Uterus (tissue), 4 donors: Measurements from ENCODE around the gene YIF1A. TPM values are rescaled to one million over a fixed set of nuclear protein-coding genes. Genes with fewer than 3 reads are reported as not detected.

Source experiments
- DNase-seq, 2 donors: peaks; one replicate each; pipeline ENCODE4 v3.0.0-alpha.2; 2019 to 2020
- H3K27ac ChIP-seq, 2 donors: fragments of 200-600 bp; sonication (generic); 1 replicate in 1 of 2; 2 replicates in 1 of 2; pipeline ENCODE4 v1.5.1; 2016 to 2018
- H3K27me3 ChIP-seq, 2 donors: fragments of 200-600 bp; sonication (generic); one replicate each; pipeline ENCODE4 v1.5.1; 2018 to 2019; ENCODE audit warnings: control low read depth in 1 of 2
- H3K36me3 ChIP-seq, 2 donors: fragments of 200-600 bp; sonication (generic); one replicate each; pipeline ENCODE4 v1.5.1; 2019; ENCODE audit warnings: control low read depth in 1 of 2
- H3K4me1 ChIP-seq, 2 donors: fragments of 200-600 bp; sonication (generic); one replicate each; pipeline ENCODE4 v1.5.1; 2018 to 2019; ENCODE audit warnings: control low read depth in 1 of 2
- H3K4me3 ChIP-seq, 2 donors: fragments of 200-600 bp; sonication (generic); 1 replicate in 1 of 2; 2 replicates in 1 of 2; pipeline ENCODE4 v1.5.1; 2018 to 2019; ENCODE audit warnings: mild to moderate bottlenecking in 1 of 2
- H3K9me3 ChIP-seq, 2 donors: fragments of 200-600 bp; sonication (generic); one replicate each; pipeline ENCODE4 v1.5.1; 2019; ENCODE audit warnings: control low read depth in 1 of 2
- CTCF ChIP-seq, 4 experiments: fragments of 200-600 bp in 2 of 4; fragments of 450-650 bp in 2 of 4; sonication (generic) in 2 of 4; IDR thresholded peaks; one replicate each; pipeline ENCODE4 v1.5.1; 2016 to 2019; ENCODE audit warnings: antibody characterized with exemption in 4 of 4, mild to moderate bottlenecking in 2 of 4, moderate library complexity in 1 of 4
- POLR2A ChIP-seq, 2 donors: fragments of 450-650 bp; IDR thresholded peaks; one replicate each; pipeline ENCODE4 v1.6.1; 2016; ENCODE audit warnings: antibody characterized with exemption in 2 of 2, mild to moderate bottlenecking in 1 of 2, moderate library complexity in 1 of 2
- intact Hi-C: fragments of 100-400 bp; cut with DNase I; formaldehyde crosslinking; loops from one replicate; pipeline ENCODE4 v1.15.1; 2023; ENCODE audit warnings: low total_unique reads
- total RNA-seq, 4 donors: library from RNA; depleted of rRNA in 3 of 4; stranded (reverse); fragments of >200 nt in 3 of 4; gene quantifications; one replicate each; pipeline versions ENCODE4 v1.1.0 to v1.2.4, GENCODE V29; 2014 to 2023
- donor health status: DM: yes; HTN: yes; CAD: no.

YIF1A gene
- total RNA-seq, 4 donors from 2014 or later = 38.9 to 101 (median 79.1) TPM

- H3K4me3 ChIP-seq = no peak overlapping the region
- H3K27me3 ChIP-seq = no peaks in the 10 kb centered on the region
- H3K4me1 ChIP-seq = no peaks in the 10 kb centered on the region
- no peaks in the 10 kb centered on the region for H3K36me3 ChIP-seq
- H3K9me3 ChIP-seq = no peaks in the 10 kb centered on the region
- no peak overlapping the region for H3K27ac ChIP-seq
- TF ChIP-seq CTCF (IDR thresholded peaks at IDR 0.05) (no peak), POLR2A (IDR thresholded peaks at IDR 0.05) (no peak)
- intact Hi-C loops = no loop called here
- no peak for DNase-seq
Observed at GRCh38 chr11:66239511-66239910, 49.4 kb downstream of the YIF1A start.

GRCh38 chr11:66238786-66239413, 50.0 kb downstream of the YIF1A start:
- no peak for TF ChIP-seq CTCF (IDR thresholded peaks at IDR 0.05)
- no peak for TF ChIP-seq POLR2A (IDR thresholded peaks at IDR 0.05)

GRCh38 chr11:66237867-66238266, 51.1 kb downstream of the YIF1A start:
- intact Hi-C loops = no loop called here
- no peak overlapping the region for H3K27ac ChIP-seq
- H3K4me3 ChIP-seq = no peak overlapping the region
- no peaks in the 10 kb centered on the region for H3K4me1 ChIP-seq
- no peaks in the 10 kb centered on the region for H3K36me3 ChIP-seq
- H3K27me3 ChIP-seq = no peaks in the 10 kb centered on the region
- DNase-seq = no peak
- H3K9me3 ChIP-seq = no peaks in the 10 kb centered on the region
- TF ChIP-seq POLR2A (IDR thresholded peaks at IDR 0.05) (no peak), CTCF (IDR thresholded peaks at IDR 0.05) (no peak)

More at GRCh38 chr11:66238786-66239413, 50.0 kb downstream of the YIF1A start:
- Histone ChIP-seq H3K36me3 (no peaks in the 10 kb centered on the region), H3K4me1 (no peaks in the 10 kb centered on the region), H3K27ac (no peak overlapping the region), H3K4me3 (no peak overlapping the region), H3K27me3 (no peaks in the 10 kb centered on the region), H3K9me3 (no peaks in the 10 kb centered on the region)
- DNase-seq = no peak
- intact Hi-C loops = no loop called here

- DNase-seq = no peak
- H3K36me3 ChIP-seq = no peaks in the 10 kb centered on the region
- H3K27me3 ChIP-seq = no peaks in the 10 kb centered on the region
- no peaks in the 10 kb centered on the region for H3K9me3 ChIP-seq
- H3K4me1 ChIP-seq = no peaks in the 10 kb centered on the region
- H3K27ac ChIP-seq = no peak overlapping the region
- intact Hi-C loops = no loop called here
- TF ChIP-seq POLR2A (IDR thresholded peaks at IDR 0.05) (no peak), CTCF (IDR thresholded peaks at IDR 0.05) (no peak)
- no peak overlapping the region for H3K4me3 ChIP-seq
Observed at GRCh38 chr11:66235141-66235540, 53.8 kb downstream of the YIF1A start.

Other genes with a start within 250 kb of the YIF1A start
- gene GAL3ST3, start 240.0 kb downstream of the YIF1A start, total RNA-seq = 1 to 10 TPM in 2 of 4 donors, under 1 TPM in 1, not detected in 1; 0.26 to 2.1 (median 1.9) TPM
- gene SF3B2, start 236.8 kb downstream of the YIF1A start, total RNA-seq = 100 to 1,000 TPM in 2 of 4 donors, 10 to 100 TPM in 2; 59.9 to 195 (median 106) TPM
- 10 to 100 TPM in 3 of 4 donors, 1 to 10 TPM in 1; 2.9 to 79.2 (median 57.2) TPM for gene PACS1, start 218.9 kb downstream of the YIF1A start, total RNA-seq
- gene KLC2, start 31.4 kb downstream of the YIF1A start, total RNA-seq = 10 to 100 TPM in 3 of 4 donors, 1 to 10 TPM in 1; 3.3 to 45.3 (median 17.2) TPM
- gene RAB1B, start 20.5 kb downstream of the YIF1A start, total RNA-seq = 100 to 1,000 TPM in 2 of 4 donors, 10 to 100 TPM in 2; 40.6 to 146 (median 94.6) TPM
- gene CNIH2, start 11.0 kb downstream of the YIF1A start, total RNA-seq = 1 to 10 TPM in 2 of 4 donors, not detected in 2; 1.2 to 1.5 TPM
- under 1 TPM in 1 of 4 donors, not detected in 3; 0.27 TPM for gene TMEM151A, start 2.8 kb upstream of the YIF1A start, total RNA-seq
- gene CD248, start 27.9 kb upstream of the YIF1A start, total RNA-seq = 10 to 100 TPM; 14.1 to 91.2 (median 46.2) TPM
- gene RIN1, start 47.3 kb upstream of the YIF1A start, total RNA-seq = 10 to 100 TPM in 2 of 4 donors, 1 to 10 TPM in 2; 1.8 to 26.6 (median 8.6) TPM
- gene BRMS1, start 56.0 kb upstream of the YIF1A start, total RNA-seq = 10 to 100 TPM; 15.0 to 77.4 (median 21.9) TPM
- gene B4GAT1, start 58.5 kb upstream of the YIF1A start, total RNA-seq = 10 to 100 TPM; 13.2 to 44.8 (median 26.2) TPM
- 1 to 10 TPM in 2 of 4 donors, under 1 TPM in 1, not detected in 1; 0.26 to 3.5 (median 1.5) TPM for gene SLC29A2, start 82.6 kb upstream of the YIF1A start, total RNA-seq
- 10 to 100 TPM in 1 of 4 donors, 1 to 10 TPM in 1, under 1 TPM in 1, not detected in 1; 0.97 to 12.6 (median 1.5) TPM for gene NPAS4, start 131.9 kb upstream of the YIF1A start, total RNA-seq
- gene MRPL11, start 149.7 kb upstream of the YIF1A start, total RNA-seq = 10 to 100 TPM; 28.7 to 57.9 (median 33.4) TPM
- gene PELI3, start 177.8 kb upstream of the YIF1A start, total RNA-seq = 10 to 100 TPM; 13.8 to 35.0 (median 24.0) TPM
- gene DPP3, start 191.3 kb upstream of the YIF1A start, total RNA-seq = 10 to 100 TPM in 2 of 4 donors, 1 to 10 TPM in 2; 2.1 to 14.1 (median 8.7) TPM
- 10 to 100 TPM; 32.1 to 84.4 (median 56.8) TPM for gene BBS1, start 221.5 kb upstream of the YIF1A start, total RNA-seq